ENCODE measurements around the gene SLC39A12.

DNA sequence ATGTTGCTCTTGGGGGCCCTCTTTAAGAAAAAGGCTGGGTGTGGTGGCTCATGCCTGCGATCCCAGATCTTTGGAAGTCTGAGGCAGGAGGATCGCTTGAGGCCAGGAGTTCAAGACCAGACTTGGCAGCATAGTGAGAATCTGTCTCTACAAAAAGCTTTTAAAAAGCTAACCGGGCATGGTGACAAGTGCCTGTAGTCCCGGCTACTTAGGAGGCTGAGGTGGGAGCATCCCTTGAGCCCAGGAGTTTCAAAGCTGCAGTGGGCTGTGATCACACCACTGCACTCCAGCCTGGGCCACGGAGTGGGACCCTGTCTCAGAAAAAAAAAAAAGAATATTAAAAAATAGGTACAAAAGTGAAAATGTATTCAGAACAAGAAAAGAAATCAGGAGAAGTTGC lies 38.1 kb upstream of the SLC39A12 start:
- TF ChIP-seq REST (IDR thresholded peaks at IDR 0.05; ENCODE audit: insufficient read depth in 1 of 2, low read depth in 2 of 2, low read length in 2 of 2) = no peak
- TF ChIP-seq POLR2AphosphoS5 (IDR thresholded peaks at IDR 0.05; ENCODE audit: low read depth, low read length) = no peak
